Neural cell (in vitro differentiated cells): ENCODE data around the gene MRPL14. TPM values are rescaled to one million over a fixed set of nuclear protein-coding genes. Genes with fewer than 3 reads are reported as not detected.

Experiments used
- H2AFZ ChIP-seq: fragments of 200-600, 300-800 bp; sonication (generic), shearing (Covaris generic); 2 replicates; pipeline ENCODE4 v1.6.0; 2014; ENCODE audit warnings: low read depth, mild to moderate bottlenecking, antibody characterized with exemption, low read length, moderate library complexity
- H3F3A ChIP-seq: fragments of 200-600 bp; shearing (Covaris generic); 2 replicates; pipeline ENCODE4 v1.6.1; 2016; ENCODE audit warnings: mild to moderate bottlenecking, moderate library complexity, mixed read lengths, antibody characterized with exemption, low read length; ENCODE audit not compliant: insufficient read depth, poor library complexity, severe bottlenecking
- H3K27ac ChIP-seq: fragments of 200-600, 300-800 bp; sonication (generic), shearing (Covaris generic); 2 replicates; pipeline ENCODE4 v1.5.1; 2014; ENCODE audit warnings: mild to moderate bottlenecking, low read length, moderate library complexity
- H3K27me3 ChIP-seq: fragments of 300-800, 200-600 bp; sonication (generic), shearing (Covaris generic); 2 replicates; pipeline ENCODE4 v1.6.0; 2014; ENCODE audit warnings: mild to moderate bottlenecking, low read depth, low read length, moderate library complexity; ENCODE audit not compliant: insufficient read depth
- H3K36me3 ChIP-seq: fragments of 300-800, 200-600 bp; sonication (generic), shearing (Covaris generic); 2 replicates; pipeline ENCODE4 v1.5.1; 2014; ENCODE audit warnings: mild to moderate bottlenecking, antibody characterized with exemption, low read length, moderate library complexity; ENCODE audit not compliant: insufficient read depth
- H3K4me2 ChIP-seq: fragments of 300-800, 200-600 bp; sonication (generic), shearing (Covaris generic); 2 replicates; pipeline ENCODE4 v1.6.0; 2014; ENCODE audit warnings: mild to moderate bottlenecking, low read length
- H3K4me3 ChIP-seq: fragments of 300-800, 200-600 bp; sonication (generic), shearing (Covaris generic); 2 replicates; pipeline ENCODE4 v1.5.1; 2014; ENCODE audit warnings: mild to moderate bottlenecking, low read length, moderate library complexity
- H3K79me2 ChIP-seq: fragments of 200-600 bp; shearing (Covaris generic); replicated peaks from 2 replicates; pipeline ENCODE4 v1.6.0; 2014; ENCODE audit warnings: mild to moderate bottlenecking, low read length, moderate library complexity; ENCODE audit not compliant: insufficient read depth
- H3K9ac ChIP-seq: fragments of 300-800, 200-600 bp; sonication (generic), shearing (Covaris generic); 2 replicates; pipeline ENCODE4 v1.6.1; 2016; ENCODE audit warnings: mild to moderate bottlenecking, low read length, mixed read lengths
- H3K9me2 ChIP-seq: fragments of 200-600 bp; shearing (Covaris generic); 2 replicates; pipeline ENCODE4 v1.6.1; 2016; ENCODE audit warnings: mild to moderate bottlenecking, low read length, mixed read lengths; ENCODE audit not compliant: insufficient read depth
- H3K9me3 ChIP-seq: fragments of 200-600, 300-800 bp; sonication (generic), shearing (Covaris generic); 2 replicates; pipeline ENCODE4 v1.6.1; 2016; ENCODE audit warnings: mild to moderate bottlenecking, mixed run types, low read length, moderate library complexity, mixed read lengths
- H4K20me1 ChIP-seq: fragments of 200-600 bp; shearing (Covaris generic); 2 replicates; pipeline ENCODE4 v1.6.1; 2016; ENCODE audit warnings: mild to moderate bottlenecking, mixed run types; ENCODE audit not compliant: insufficient read depth
- CTCF ChIP-seq: fragments of 450-650 bp; IDR thresholded peaks from 2 replicates; pipeline ENCODE4 v1.5.1; 2014; ENCODE audit warnings: antibody characterized with exemption, mild to moderate bottlenecking, moderate library complexity; ENCODE audit not compliant: poor library complexity, severe bottlenecking
- EP300 ChIP-seq: fragments of 450-650 bp; conservative IDR thresholded peaks from 2 replicates; pipeline ENCODE4 v1.6.1; 2014; ENCODE audit warnings: antibody characterized with exemption, mild to moderate bottlenecking, moderate library complexity; ENCODE audit not compliant: poor library complexity, severe bottlenecking
- EZH2 ChIP-seq: fragments of 200-600, 300-800 bp; shearing (Covaris generic), sonication (generic); IDR thresholded peaks from 2 replicates; pipeline ENCODE4 v1.6.1; 2014; ENCODE audit warnings: antibody characterized with exemption, low read length, borderline replicate concordance, mild to moderate bottlenecking; ENCODE audit not compliant: insufficient read depth, poor library complexity, severe bottlenecking
- MXI1 ChIP-seq: fragments of 450-650 bp; conservative IDR thresholded peaks from 2 replicates; pipeline ENCODE4 v1.6.1; 2014; ENCODE audit warnings: antibody characterized with exemption, mild to moderate bottlenecking; ENCODE audit not compliant: poor library complexity, severe bottlenecking
- POLR2AphosphoS5 ChIP-seq: IDR thresholded peaks from 2 replicates; pipeline ENCODE4 v1.6.1; 2012
- RAD21 ChIP-seq: fragments of 450-650 bp; conservative IDR thresholded peaks from 2 replicates; pipeline ENCODE4 v1.6.1; 2014; ENCODE audit warnings: antibody characterized with exemption, mild to moderate bottlenecking, moderate library complexity
- REST ChIP-seq: IDR thresholded peaks from 2 replicates; pipeline ENCODE4 v1.6.1; 2012; ENCODE audit warnings: borderline replicate concordance
- SMC3 ChIP-seq: fragments of 450-650 bp; conservative IDR thresholded peaks from 2 replicates; pipeline ENCODE4 v1.6.1; 2014; ENCODE audit warnings: antibody characterized with exemption, mild to moderate bottlenecking, moderate library complexity; ENCODE audit not compliant: poor library complexity
- TAF1 ChIP-seq: IDR thresholded peaks from 2 replicates; pipeline ENCODE4 v1.6.1; 2012; ENCODE audit warnings: low read depth
- polyA plus RNA-seq: library from polyadenylated mRNA; depleted of rRNA; stranded (reverse); fragments of >200 nt; gene quantifications from 2 replicates; pipeline ENCODE4 v1.2.3, GENCODE V29; 2014

Gene MRPL14
- polyA plus RNA-seq, 1 donor from 2014 or later = 66.4 TPM

- H3K9me3 ChIP-seq = no peaks in the 10 kb centered on the region
- no peaks in the 10 kb centered on the region for H4K20me1 ChIP-seq
- TF ChIP-seq MXI1 (no peak), TAF1 (no peak), RAD21 (no peak), EZH2 (no peak), SMC3 (no peak), CTCF (no peak), REST (no peak), POLR2AphosphoS5 (no peak), EP300 (no peak)
- no peak overlapping the region for H2AFZ ChIP-seq
- H3K9me2 ChIP-seq = no peaks in the 10 kb centered on the region
- no peaks in the 10 kb centered on the region for H3K36me3 ChIP-seq
- no peaks in the 10 kb centered on the region for H3K79me2 ChIP-seq
- no peak overlapping the region for H3K27ac ChIP-seq
- no peaks in the 10 kb centered on the region for H3K27me3 ChIP-seq
- H3K4me2 ChIP-seq = no peak overlapping the region
- no peaks in the 10 kb centered on the region for H3F3A ChIP-seq
- no peak overlapping the region for H3K4me3 ChIP-seq
- H3K9ac ChIP-seq = no peak overlapping the region
These were observed 24.8 kb upstream of the MRPL14 start for GRCh38 chr6:44152109-44152461.

- no peaks in the 10 kb centered on the region for H3K36me3 ChIP-seq
- H3K9me2 ChIP-seq = no peaks in the 10 kb centered on the region
- no peak overlapping the region for H3K4me3 ChIP-seq
- H3K4me2 ChIP-seq = no peak overlapping the region
- H3K27ac ChIP-seq = no peak overlapping the region
- no peak overlapping the region for H2AFZ ChIP-seq
- no peaks in the 10 kb centered on the region for H3F3A ChIP-seq
- no peak for TF ChIP-seq TAF1
- no peak for TF ChIP-seq EZH2
- TF ChIP-seq CTCF = peak; percentile 76
- peak; percentile 67 for TF ChIP-seq SMC3
- TF ChIP-seq EP300 = no peak
- TF ChIP-seq POLR2AphosphoS5 = no peak
- no peak for TF ChIP-seq MXI1
- peak; percentile 44 for TF ChIP-seq RAD21
- no peak for TF ChIP-seq REST
- H3K9me3 ChIP-seq = no peaks in the 10 kb centered on the region
- H3K27me3 ChIP-seq = no peaks in the 10 kb centered on the region
- H3K9ac ChIP-seq = no peak overlapping the region
- no peaks in the 10 kb centered on the region for H3K79me2 ChIP-seq
- H4K20me1 ChIP-seq = no peaks in the 10 kb centered on the region
These were observed 24.3 kb upstream of the MRPL14 start for GRCh38 chr6:44151348-44152108.
